GM19452 (cell line): ENCODE data around the gene PHACTR3.

Experiments
- ATAC-seq: cut with Tn5 transposase; IDR thresholded peaks from one replicate; pipeline ENCODE4 v1.9.1; 2021; ENCODE audit not compliant: unreplicated experiment

Gene PHACTR3

GRCh38 chr20:59644371-59644939, 40.1 kb downstream of the PHACTR3 start:
- no peak for ATAC-seq

GRCh38 chr20:59645271-59645670, 40.9 kb downstream of the PHACTR3 start:
- ATAC-seq, result no peak

- ATAC-seq, result no peak
These were observed 41.4 kb downstream of the PHACTR3 start for GRCh38 chr20:59645761-59646171.

- ATAC-seq, result no peak
These were observed 42.1 kb downstream of the PHACTR3 start for GRCh38 chr20:59646487-59646886.

- ATAC-seq, result no peak
These were observed 42.9 kb downstream of the PHACTR3 start for GRCh38 chr20:59647271-59647670.

- ATAC-seq, result no peak
These were observed 44.2 kb downstream of the PHACTR3 start for GRCh38 chr20:59648466-59649070.

GRCh38 chr20:59650418-59650817, 46.1 kb downstream of the PHACTR3 start:
- no peak for ATAC-seq

GRCh38 chr20:59652381-59652780, 48.0 kb downstream of the PHACTR3 start:
- no peak for ATAC-seq

GRCh38 chr20:59656417-59656816, 52.1 kb downstream of the PHACTR3 start:
- no peak for ATAC-seq

- ATAC-seq, result no peak
These were observed 53.2 kb downstream of the PHACTR3 start for GRCh38 chr20:59657459-59658046.

- ATAC-seq, result no peak
These were observed 56.1 kb downstream of the PHACTR3 start for GRCh38 chr20:59660471-59660870.

- no peak for ATAC-seq
These were observed 56.8 kb downstream of the PHACTR3 start for GRCh38 chr20:59661153-59661552.

- no peak for ATAC-seq
These were observed 57.3 kb downstream of the PHACTR3 start for GRCh38 chr20:59661621-59662020.

- ATAC-seq, result no peak
These were observed 57.8 kb downstream of the PHACTR3 start for GRCh38 chr20:59662161-59662560.

GRCh38 chr20:59662856-59663512, 58.6 kb downstream of the PHACTR3 start:
- no peak for ATAC-seq

GRCh38 chr20:59663513-59664060, 59.2 kb downstream of the PHACTR3 start:
- ATAC-seq, result no peak

GRCh38 chr20:59664421-59664941, 60.1 kb downstream of the PHACTR3 start:
- no peak for ATAC-seq

- ATAC-seq, result no peak
These were observed 61.6 kb downstream of the PHACTR3 start for GRCh38 chr20:59665656-59666555.

GRCh38 chr20:59666586-59666985, 62.2 kb downstream of the PHACTR3 start:
- no peak for ATAC-seq

- no peak for ATAC-seq
These were observed 62.8 kb downstream of the PHACTR3 start for GRCh38 chr20:59667131-59667530.
